HEK293 (cell line): Measurements from ENCODE around the gene C13orf46.

Experiments
- CTCF ChIA-PET: fragments of 350-600 bp; formaldehyde crosslinking; extraction: SDS; loops from one replicate; lab custom pipeline; 2021; ENCODE audit warnings: antibody characterized with exemption; lab: Yijun Ruan, JAX
- POLR2A ChIA-PET: fragments of 300-600 bp; formaldehyde crosslinking; extraction: SDS; loops from one replicate; lab custom pipeline; 2020; ENCODE audit warnings: antibody characterized with exemption, inconsistent platforms; lab: Yijun Ruan, JAX
- H3K27ac ChIP-seq: fragments of 200-500 bp; sonication (Bioruptor generic); 2 replicates; pipeline ENCODE4 v1.5.1; 2014; ENCODE audit warnings: low read depth, low read length, control low read depth, inconsistent platforms; ENCODE audit errors: extremely low read depth
- H3K36me3 ChIP-seq, 2 experiments: fragments of 200-500 bp in 1 of 2; sonication (Bioruptor generic) in 1 of 2; 1 replicate in 1 of 2; 2 replicates in 1 of 2; pipeline ENCODE4 v1.5.1; 2014 to 2017; ENCODE audit warnings: inconsistent platforms in 2 of 2, low read length in 2 of 2; ENCODE audit not compliant: control insufficient read depth in 2 of 2, insufficient read depth in 1 of 2
- H3K4me1 ChIP-seq: fragments of 200-500 bp; sonication (Bioruptor generic); 2 replicates; pipeline ENCODE4 v1.5.1; 2014; ENCODE audit warnings: mild to moderate bottlenecking, low read length, inconsistent platforms; ENCODE audit not compliant: control insufficient read depth, insufficient read depth
- H3K4me3 ChIP-seq: 2 replicates; pipeline ENCODE4 v1.5.1; 2011; ENCODE audit warnings: low read depth, mild to moderate bottlenecking, control low read depth, low read length, moderate library complexity
- H3K9me3 ChIP-seq: fragments of 200-500 bp; sonication (Bioruptor generic); 2 replicates; pipeline ENCODE4 v1.5.1; 2014; ENCODE audit warnings: low read depth, low read length, inconsistent platforms; ENCODE audit not compliant: control insufficient read depth, insufficient read depth
- AEBP2 ChIP-seq: fragments of 450-650 bp; formaldehyde crosslinking; IDR thresholded peaks from 2 replicates; pipeline ENCODE4 v1.5.1; 2016; ENCODE audit warnings: missing biosample characterization, missing genetic modification characterization, borderline replicate concordance
- CTCF ChIP-seq: fragments of 450-650 bp; formaldehyde crosslinking; IDR thresholded peaks from 2 replicates; pipeline ENCODE4 v1.5.1; 2016; ENCODE audit warnings: missing biosample characterization, missing genetic modification characterization
- HOXC10 ChIP-seq: sonication (generic); formaldehyde crosslinking; IDR thresholded peaks from 2 replicates; pipeline ENCODE4 v1.8.1; 2023; ENCODE audit warnings: mild to moderate bottlenecking, missing genetic modification reagents
- KLF10 ChIP-seq: fragments of 450-650 bp; IDR thresholded peaks from 2 replicates; pipeline ENCODE4 v1.5.1; 2018; ENCODE audit warnings: missing biosample characterization, mild to moderate bottlenecking, missing genetic modification characterization
- KLF7 ChIP-seq: fragments of 450-650 bp; formaldehyde crosslinking; IDR thresholded peaks from 2 replicates; pipeline ENCODE4 v1.5.1; 2016; ENCODE audit warnings: missing biosample characterization, missing genetic modification characterization, borderline replicate concordance
- PATZ1 ChIP-seq: fragments of 450-650 bp; formaldehyde crosslinking; IDR thresholded peaks from 2 replicates; pipeline ENCODE4 v1.5.1; 2016; ENCODE audit warnings: missing biosample characterization, missing genetic modification characterization
- PBX3 ChIP-seq: sonication (generic); formaldehyde crosslinking; IDR thresholded peaks from 2 replicates; pipeline ENCODE4 v1.8.1; 2022; ENCODE audit warnings: mild to moderate bottlenecking, moderate library complexity, missing genetic modification reagents
- YY1 ChIP-seq: fragments of 450-650 bp; formaldehyde crosslinking; IDR thresholded peaks from 2 replicates; pipeline ENCODE4 v1.5.1; 2018; ENCODE audit warnings: missing biosample characterization, missing genetic modification characterization
- ZFHX2 ChIP-seq: fragments of 450-650 bp; formaldehyde crosslinking; conservative IDR thresholded peaks from 2 replicates; pipeline ENCODE4 v1.5.1; 2016; ENCODE audit warnings: missing biosample characterization, missing genetic modification characterization
- ZFP3 ChIP-seq: fragments of 450-650 bp; formaldehyde crosslinking; IDR thresholded peaks from 2 replicates; pipeline ENCODE4 v1.5.1; 2016; ENCODE audit warnings: low read depth, missing biosample characterization, missing genetic modification characterization
- ZNF112 ChIP-seq: fragments of 450-650 bp; formaldehyde crosslinking; IDR thresholded peaks from 2 replicates; pipeline ENCODE4 v1.5.0; 2017; ENCODE audit warnings: missing biosample characterization, missing genetic modification characterization
- ZNF202 ChIP-seq: fragments of 450-650 bp; formaldehyde crosslinking; IDR thresholded peaks from 2 replicates; pipeline ENCODE4 v1.5.1; 2016; ENCODE audit warnings: missing biosample characterization, missing genetic modification characterization, borderline replicate concordance
- ZNF248 ChIP-seq: fragments of 450-650 bp; formaldehyde crosslinking; IDR thresholded peaks from 2 replicates; pipeline ENCODE4 v1.5.1; 2017; ENCODE audit warnings: missing biosample characterization, missing genetic modification characterization
- ZNF266 ChIP-seq: fragments of 450-650 bp; formaldehyde crosslinking; IDR thresholded peaks from 2 replicates; pipeline ENCODE4 v1.5.1; 2016; ENCODE audit warnings: missing biosample characterization, missing genetic modification characterization, low read depth
- ZNF341 ChIP-seq: fragments of 450-650 bp; formaldehyde crosslinking; IDR thresholded peaks from 2 replicates; pipeline ENCODE4; 2016; ENCODE audit warnings: low read depth, missing biosample characterization, missing genetic modification characterization
- ZNF394 ChIP-seq: fragments of 450-650 bp; formaldehyde crosslinking; IDR thresholded peaks from 2 replicates; pipeline ENCODE4 v1.5.1; 2016; ENCODE audit warnings: missing biosample characterization, missing genetic modification characterization, mild to moderate bottlenecking, moderate library complexity, borderline replicate concordance
- ZNF449 ChIP-seq: fragments of 450-650 bp; formaldehyde crosslinking; IDR thresholded peaks from 2 replicates; pipeline ENCODE4 v1.5.1; 2017; ENCODE audit warnings: missing biosample characterization, mild to moderate bottlenecking, missing genetic modification characterization, moderate library complexity
- ZNF473 ChIP-seq: fragments of 450-650 bp; formaldehyde crosslinking; IDR thresholded peaks from 2 replicates; pipeline ENCODE4 v1.5.1; 2017; ENCODE audit warnings: missing biosample characterization, missing genetic modification characterization
- ZNF521 ChIP-seq: fragments of 450-650 bp; formaldehyde crosslinking; IDR thresholded peaks from 2 replicates; pipeline ENCODE4 v1.5.1; 2017; ENCODE audit warnings: missing biosample characterization, mild to moderate bottlenecking, missing genetic modification characterization
- ZNF645 ChIP-seq: fragments of 450-650 bp; formaldehyde crosslinking; IDR thresholded peaks from 2 replicates; pipeline ENCODE4; 2016; ENCODE audit warnings: missing biosample characterization, missing genetic modification characterization
- ZNF658 ChIP-seq: fragments of 450-650 bp; formaldehyde crosslinking; IDR thresholded peaks from 2 replicates; pipeline ENCODE4; 2016; ENCODE audit warnings: missing biosample characterization, missing genetic modification characterization

Gene C13orf46

GRCh38 chr13:114002771-114003321 is 29.0 kb upstream of the C13orf46 start:
- ChIA-PET POLR2A (no interaction called here), CTCF (no interaction called here)
- no peak overlapping the region for H3K4me3 ChIP-seq
- no peak overlapping the region for H3K27ac ChIP-seq
- H3K4me1 ChIP-seq = no peaks in the 10 kb centered on the region
- no peaks in the 10 kb centered on the region for H3K36me3 ChIP-seq
- H3K9me3 ChIP-seq = no peaks in the 10 kb centered on the region
- TF ChIP-seq PBX3 (no peak), ZNF341 (no peak), ZNF266 (tag by site-specific recombination) (no peak), AEBP2 (tag by site-specific recombination) (no peak), ZNF202 (no peak), ZNF394 (tag by site-specific recombination) (no peak), CTCF (tag by site-specific recombination) (no peak), PATZ1 (tag by site-specific recombination) (no peak), YY1 (tag by site-specific recombination) (no peak), ZFP3 (tag by site-specific recombination) (no peak), ZNF658 (tag by site-specific recombination) (no peak)

GRCh38 chr13:114002009-114002544 is 28.2 kb upstream of the C13orf46 start:
- H3K36me3 ChIP-seq = no peaks in the 10 kb centered on the region
- H3K9me3 ChIP-seq = no peaks in the 10 kb centered on the region
- no peak overlapping the region for H3K4me3 ChIP-seq
- TF ChIP-seq ZFHX2 (tag by site-specific recombination) = no peak
- no peak for TF ChIP-seq ZNF449 (tag by site-specific recombination)
- TF ChIP-seq KLF10 (tag by site-specific recombination) = no peak
- TF ChIP-seq ZNF473 (tag by site-specific recombination) = no peak
- TF ChIP-seq KLF7 (tag by site-specific recombination) = no peak
- no peak for TF ChIP-seq ZNF521 (tag by site-specific recombination)
- no peak for TF ChIP-seq ZNF112
- TF ChIP-seq ZNF248 (tag by site-specific recombination) = no peak
- no peak for TF ChIP-seq ZNF645 (tag by site-specific recombination)
- no peak for TF ChIP-seq HOXC10 (CRISPR knock-in tag)
- POLR2A ChIA-PET = no interaction called here
- CTCF ChIA-PET = no interaction called here
- H3K27ac ChIP-seq = no peak overlapping the region
- H3K4me1 ChIP-seq = no peaks in the 10 kb centered on the region
